ENCODE measurements around the gene TINAG.

- TF ChIP-seq CTCF (IDR thresholded peaks at IDR 0.05; ENCODE audit: insufficient read depth, low read length, poor library complexity, severe bottlenecking), result no peak
- no peak for TF ChIP-seq EZH2phosphoT487 (conservative IDR thresholded peaks at IDR 0.05; ENCODE audit: low read length)
These were observed 48.2 kb upstream of the TINAG start for GRCh38 chr6:54260025-54260424.
